Measurements from ENCODE around the gene ERF.
"Not testable (repeated sequence)": the region's sequence is repeated elsewhere in the genome, so short reads cannot be mapped to it uniquely, and the experiment has no call there.

Gene ERF

GRCh38 chr19:42275103-42275502 is 20.2 kb upstream of the ERF start:
- DNase-seq (ENCODE audit: low spot score), result no peak

DNA sequence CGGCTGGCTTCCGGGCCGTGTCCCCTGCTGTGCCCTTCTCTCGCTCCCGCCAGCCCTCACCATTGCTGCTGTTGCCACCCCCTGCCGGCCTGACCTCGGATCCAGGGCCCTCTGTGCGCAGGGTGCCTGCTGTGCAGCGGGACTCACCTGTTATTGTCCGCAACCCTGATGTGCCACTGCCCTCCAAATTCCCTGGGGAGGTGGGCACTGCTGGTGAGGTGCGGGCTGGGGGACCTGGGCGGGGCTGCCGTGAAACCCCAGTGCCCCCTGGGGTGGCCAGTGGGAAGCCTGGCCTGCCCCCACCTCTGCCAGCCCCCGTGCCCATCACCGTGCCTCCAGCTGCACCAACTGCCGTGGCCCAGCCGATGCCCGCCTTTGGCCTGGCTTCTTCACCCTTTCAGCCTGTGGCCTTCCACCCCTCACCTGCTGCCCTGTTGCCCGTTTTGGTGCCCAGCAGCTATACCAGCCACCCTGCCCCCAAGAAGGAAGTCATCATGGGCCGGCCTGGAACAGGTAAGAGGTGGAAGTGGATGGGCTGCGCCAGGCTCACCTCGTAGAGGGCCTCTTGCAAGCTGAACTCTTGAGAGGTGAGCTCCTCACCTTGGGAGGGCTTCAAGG is 19.2 kb upstream of the ERF start:
- no peak for DNase-seq (ENCODE audit: low spot score)

DNA sequence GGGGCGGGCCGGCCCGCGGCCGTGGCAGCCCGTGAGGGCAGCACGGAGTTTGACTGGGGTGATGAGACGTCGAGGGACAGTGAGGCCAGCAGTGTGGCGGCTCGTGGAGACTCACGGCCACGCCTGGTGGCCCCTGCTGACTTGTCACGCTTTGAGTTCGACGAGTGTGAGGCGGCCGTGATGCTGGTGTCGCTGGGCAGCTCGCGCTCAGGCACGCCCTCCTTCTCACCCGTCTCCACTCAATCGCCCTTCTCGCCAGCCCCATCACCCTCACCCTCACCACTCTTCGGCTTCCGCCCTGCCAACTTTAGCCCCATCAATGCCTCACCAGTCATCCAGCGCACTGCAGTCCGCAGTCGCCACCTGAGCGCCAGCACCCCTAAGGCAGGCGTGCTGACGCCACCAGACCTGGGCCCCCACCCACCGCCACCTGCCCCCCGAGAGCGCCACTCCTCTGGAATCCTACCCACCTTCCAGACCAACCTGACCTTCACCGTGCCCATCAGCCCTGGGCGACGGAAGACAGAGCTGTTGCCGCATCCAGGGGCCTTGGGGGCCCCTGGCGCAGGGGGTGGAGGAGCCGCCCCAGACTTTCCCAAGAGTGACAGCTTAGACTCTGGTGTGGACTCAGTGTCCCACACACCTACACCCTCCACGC is 18.6 kb upstream of the ERF start:
- DNase-seq (ENCODE audit: low spot score), result no peak

DNA sequence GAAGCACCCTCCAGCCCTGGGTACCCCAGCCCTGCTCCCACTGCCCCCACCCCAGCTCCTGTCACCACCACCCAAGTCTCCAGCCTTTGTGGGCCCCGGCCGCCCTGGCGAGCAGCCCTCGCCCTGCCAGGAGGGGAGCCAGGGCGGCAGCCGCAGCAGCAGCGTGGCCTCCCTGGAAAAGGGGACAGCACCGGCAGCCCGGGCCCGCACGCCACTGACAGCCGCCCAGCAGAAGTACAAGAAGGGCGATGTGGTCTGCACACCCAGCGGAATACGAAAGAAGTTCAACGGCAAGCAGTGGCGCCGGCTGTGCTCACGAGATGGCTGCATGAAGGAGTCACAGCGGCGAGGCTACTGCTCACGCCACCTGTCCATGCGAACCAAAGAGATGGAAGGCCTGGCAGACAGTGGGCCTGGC is 18.1 kb upstream of the ERF start:
- no peak for DNase-seq (ENCODE audit: low spot score)

- no peak for DNase-seq (ENCODE audit: low spot score)
These were observed 17.6 kb upstream of the ERF start for GRCh38 chr19:42272535-42272897.

GRCh38 chr19:42271861-42272534 is 17.1 kb upstream of the ERF start:
- no peak for DNase-seq (ENCODE audit: low spot score)

GRCh38 chr19:42271045-42271419 is 16.1 kb upstream of the ERF start:
- no peak for DNase-seq (ENCODE audit: low spot score)

DNA sequence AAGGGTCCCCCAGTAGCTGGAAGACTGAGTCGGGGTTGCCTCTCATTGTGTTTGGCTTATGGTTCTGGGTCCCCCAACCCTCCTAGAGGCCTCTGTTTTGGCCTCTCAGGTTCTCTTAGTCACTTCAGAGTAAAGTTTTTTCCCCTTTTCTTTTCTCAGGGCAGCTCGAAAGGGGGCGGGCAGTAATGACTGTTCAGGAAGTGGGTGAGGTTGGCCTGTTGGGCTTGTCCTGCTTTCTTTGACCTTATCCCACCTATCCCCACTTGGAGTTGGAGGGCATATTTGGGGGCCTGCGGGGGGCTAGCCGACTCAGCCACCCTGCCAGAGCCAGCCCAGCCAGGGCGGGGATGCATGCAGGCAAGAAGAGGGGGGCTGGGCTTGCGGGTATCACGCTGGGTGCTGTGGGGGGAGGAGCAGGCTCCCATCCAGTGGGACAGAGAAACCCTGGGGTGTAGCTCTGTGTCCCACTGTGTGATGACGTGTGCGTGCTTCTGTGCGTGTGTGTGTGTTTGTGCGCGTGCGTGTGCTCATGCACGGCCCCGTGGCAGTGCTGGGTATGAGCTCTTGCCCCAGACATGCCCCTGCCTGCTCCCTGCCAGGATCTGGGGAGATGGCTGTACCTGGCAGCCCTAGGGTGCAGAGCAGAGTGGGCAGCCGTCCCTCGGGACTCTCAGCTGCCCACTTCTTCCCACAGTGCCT is 15.6 kb upstream of the ERF start:
- no peak for DNase-seq (ENCODE audit: low spot score)

GRCh38 chr19:42269478-42270345 is 14.8 kb upstream of the ERF start:
- no peak for DNase-seq (ENCODE audit: low spot score)

- peak; percentile 100 for DNase-seq (ENCODE audit: low spot score)
These were observed 14.0 kb upstream of the ERF start, which contains the start of gene CIC for GRCh38 chr19:42268704-42269477. Gene CIC (plus strand): TSS chr19:42269252. CDS start chr19:42271784, 2,532 bp downstream.

- peak; percentile 100 for DNase-seq (ENCODE audit: low spot score)
These were observed 13.3 kb upstream of the ERF start for GRCh38 chr19:42268142-42268703.

GRCh38 chr19:42267644-42268141 is 12.8 kb upstream of the ERF start:
- DNase-seq (ENCODE audit: low spot score), result no peak

DNA sequence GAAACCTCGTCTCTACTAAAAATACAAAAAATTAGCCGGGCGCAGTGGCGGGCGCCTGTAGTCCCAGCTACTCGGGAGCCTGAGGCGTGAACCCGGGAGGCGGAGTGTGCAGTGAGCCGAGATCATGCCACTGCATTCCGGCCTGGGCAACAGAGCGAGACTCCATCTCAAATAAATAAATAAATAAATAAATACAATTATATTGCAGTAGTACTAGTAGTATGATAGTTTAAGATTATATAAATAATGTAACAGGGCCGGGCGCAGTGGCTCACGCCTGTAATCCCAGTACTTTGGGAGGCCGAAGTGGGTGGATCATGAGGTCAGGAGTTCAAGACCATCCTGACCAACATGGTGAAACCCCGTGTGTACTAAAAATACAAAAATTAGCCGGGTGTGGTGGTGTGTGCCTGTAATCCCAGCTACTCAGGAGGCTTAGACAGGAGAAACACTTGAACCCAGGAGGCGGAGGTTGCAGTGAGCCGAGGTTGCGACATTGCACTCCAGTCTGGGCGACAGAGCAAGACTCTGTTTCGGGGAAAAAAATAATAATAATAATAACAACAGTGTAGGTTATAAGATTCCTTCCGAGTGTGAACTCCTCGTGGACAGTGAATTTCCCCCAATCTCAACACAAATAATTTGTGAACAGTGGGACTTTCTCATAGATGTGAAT is 12.1 kb upstream of the ERF start:
- DNase-seq (ENCODE audit: low spot score), result not testable (repeated sequence)

GRCh38 chr19:42266105-42266504 is 11.2 kb upstream of the ERF start:
- not testable (repeated sequence) for DNase-seq (ENCODE audit: low spot score)

DNA sequence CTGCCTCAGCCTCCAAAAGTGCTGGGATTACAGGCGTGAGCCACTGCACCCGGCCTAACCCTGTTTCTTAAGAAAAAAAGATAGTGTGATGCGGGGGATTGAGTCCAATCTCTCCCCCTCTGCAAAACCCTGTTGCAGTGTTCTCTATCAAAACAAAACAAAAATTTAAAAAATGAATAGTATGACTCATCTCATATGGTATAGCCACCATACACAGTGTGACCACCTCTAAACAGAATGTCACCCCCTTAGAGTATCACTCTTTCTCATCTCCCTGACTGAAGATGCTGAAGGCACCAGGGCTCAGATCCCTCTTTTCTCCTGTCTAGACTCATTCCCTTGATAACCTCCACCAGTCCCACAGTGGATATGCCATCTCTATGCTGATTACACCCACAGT is 6.8 kb upstream of the ERF start:
- no peak for DNase-seq (ENCODE audit: low spot score)

DNA sequence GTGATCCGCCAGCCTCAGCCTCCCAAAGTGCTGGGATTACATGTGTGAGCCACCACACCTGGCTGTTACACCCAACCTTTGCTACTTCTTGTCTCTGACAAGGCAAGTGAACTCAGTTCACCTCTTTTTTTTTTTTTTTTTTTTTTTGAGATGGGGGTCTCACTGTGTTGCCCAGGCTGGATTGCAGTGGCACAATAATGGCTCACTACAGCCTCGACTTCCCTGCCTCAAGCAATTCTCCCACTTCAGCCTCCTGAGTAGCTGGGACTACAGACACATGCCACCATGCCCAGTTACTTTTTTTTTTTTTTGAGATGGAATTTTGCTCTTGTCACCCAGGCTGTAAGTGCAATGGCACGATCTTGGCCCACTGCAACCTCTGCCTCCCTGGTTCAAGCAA is 2.9 kb upstream of the ERF start:
- not testable (repeated sequence) for DNase-seq (ENCODE audit: low spot score)

GRCh38 chr19:42255766-42256745 is 1.1 kb upstream of the ERF start:
- DNase-seq (ENCODE audit: low spot score), result no peak

DNA sequence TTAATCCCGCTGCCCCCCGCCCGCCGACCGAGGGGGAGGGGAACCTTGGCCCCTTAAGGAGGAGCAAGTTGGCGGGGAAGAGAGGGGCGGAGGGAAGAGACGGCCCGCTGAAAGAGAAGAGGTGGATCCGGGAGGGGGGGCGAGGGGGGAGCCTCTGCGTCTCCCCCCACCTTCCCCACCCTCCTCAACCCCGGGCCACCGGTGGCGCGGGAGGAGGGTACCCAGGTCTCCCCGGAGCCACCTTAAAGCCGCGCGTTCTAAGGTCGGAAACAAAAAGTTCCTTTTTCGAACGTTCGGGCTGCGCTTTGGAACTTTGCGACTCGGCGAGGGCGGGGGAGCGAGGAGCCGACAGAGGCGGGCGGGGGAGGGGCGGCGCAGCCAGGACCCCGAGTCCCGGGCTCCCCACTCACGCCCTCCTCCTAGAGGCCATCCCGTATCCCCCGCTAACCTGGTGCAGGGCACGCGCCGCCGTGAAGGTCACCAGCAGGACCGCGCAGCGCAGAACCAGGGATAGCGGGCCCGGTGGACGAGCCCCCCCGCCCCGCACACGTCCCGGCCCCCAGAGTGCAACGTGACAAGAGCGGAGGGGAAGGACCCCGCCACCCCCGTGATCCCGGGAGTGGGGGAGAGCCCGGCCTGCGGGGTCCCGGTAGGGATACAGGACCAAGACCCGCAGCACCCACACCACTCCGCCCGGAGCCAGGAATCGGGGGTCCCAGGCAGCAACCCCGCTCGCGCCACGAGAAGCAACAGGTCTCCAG is 659 bp downstream of the ERF start:
- DNase-seq (ENCODE audit: low spot score), result no peak

Data from kidney capillary endothelial cell (primary cell).